Nephron progenitor cell (in vitro differentiated cells): ENCODE results near the gene NCKAP5L.

Source experiments
- DNase-seq: peaks from one replicate; pipeline ENCODE4 v3.0.0; 2021
- H3K27ac Mint-ChIP-seq: 2 replicates; pipeline ENCODE4 v1.8.0; 2021; ENCODE audit warnings: mild to moderate bottlenecking, moderate library complexity, mixed read lengths
- H3K27me3 Mint-ChIP-seq: 2 replicates; pipeline ENCODE4 v1.8.0; 2021; ENCODE audit warnings: mild to moderate bottlenecking, low read depth, mixed read lengths; ENCODE audit not compliant: poor library complexity
- H3K36me3 Mint-ChIP-seq: 2 replicates; pipeline ENCODE4 v1.8.0; 2021; ENCODE audit warnings: low read depth, mixed read lengths
- H3K4me1 Mint-ChIP-seq: 2 replicates; pipeline ENCODE4 v1.8.0; 2021; ENCODE audit warnings: mixed read lengths
- H3K4me3 Mint-ChIP-seq: 2 replicates; pipeline ENCODE4 v1.8.0; 2021; ENCODE audit warnings: mild to moderate bottlenecking, moderate library complexity, mixed read lengths
- H3K9me3 Mint-ChIP-seq: 2 replicates; pipeline ENCODE4 v1.8.0; 2021; ENCODE audit warnings: mild to moderate bottlenecking, moderate library complexity, mixed read lengths
- TF ChIP-seq, protein P1 (sequence below): fragments of 200-600 bp; sonication (generic); IDR thresholded peaks from 2 replicates; pipeline ENCODE4 v1.5.0; 2021; ENCODE audit warnings: antibody characterized with exemption

NCKAP5L gene

DNA sequence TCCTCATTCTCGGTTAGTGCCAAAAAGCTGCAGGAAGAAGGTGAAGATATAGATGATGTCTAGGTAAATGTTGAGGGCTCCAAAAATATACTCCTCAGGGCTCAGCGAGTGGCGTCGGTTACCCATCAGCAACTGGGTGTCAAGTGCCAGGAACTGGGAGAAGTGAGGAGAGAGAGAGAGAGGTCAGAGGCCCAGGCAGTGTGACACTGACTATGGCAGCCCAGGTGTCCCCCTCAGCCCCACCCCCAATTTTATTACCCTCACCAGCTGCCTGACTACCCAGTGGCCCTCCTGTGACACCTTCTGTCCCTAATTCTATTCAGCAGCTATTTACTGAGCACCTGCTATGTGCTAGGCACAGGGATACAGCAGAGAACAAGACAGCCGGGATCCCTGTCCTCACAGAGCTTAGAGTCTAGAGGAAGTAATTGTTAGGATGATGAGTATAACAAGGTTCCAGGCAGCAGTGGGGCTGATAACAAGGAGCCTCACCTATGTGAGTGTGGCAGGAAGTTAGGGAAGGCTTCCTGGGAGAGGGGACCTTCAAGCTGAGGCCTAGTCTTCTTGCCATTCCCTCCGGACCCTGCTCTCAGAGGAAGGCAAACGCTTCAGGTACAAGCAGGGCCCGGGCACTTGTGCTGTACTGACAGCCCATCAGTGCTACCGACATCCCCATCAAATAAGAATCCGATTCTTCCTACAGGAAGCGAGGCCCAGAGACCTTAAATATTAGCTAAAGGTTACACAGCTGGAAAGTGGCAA lies 42.5 kb upstream of the NCKAP5L start:
- H3K27me3 Mint-ChIP-seq = peaks cover 11% of the 10 kb centered on the region
- H3K9me3 Mint-ChIP-seq = no peaks in the 10 kb centered on the region
- H3K4me1 Mint-ChIP-seq = peaks cover 53% of the 10 kb centered on the region
- no peak overlapping the region for H3K27ac Mint-ChIP-seq
- no peaks in the 10 kb centered on the region for H3K36me3 Mint-ChIP-seq
- no peak for DNase-seq
- no peak overlapping the region for H3K4me3 Mint-ChIP-seq
- TF ChIP-seq, protein P1, sequence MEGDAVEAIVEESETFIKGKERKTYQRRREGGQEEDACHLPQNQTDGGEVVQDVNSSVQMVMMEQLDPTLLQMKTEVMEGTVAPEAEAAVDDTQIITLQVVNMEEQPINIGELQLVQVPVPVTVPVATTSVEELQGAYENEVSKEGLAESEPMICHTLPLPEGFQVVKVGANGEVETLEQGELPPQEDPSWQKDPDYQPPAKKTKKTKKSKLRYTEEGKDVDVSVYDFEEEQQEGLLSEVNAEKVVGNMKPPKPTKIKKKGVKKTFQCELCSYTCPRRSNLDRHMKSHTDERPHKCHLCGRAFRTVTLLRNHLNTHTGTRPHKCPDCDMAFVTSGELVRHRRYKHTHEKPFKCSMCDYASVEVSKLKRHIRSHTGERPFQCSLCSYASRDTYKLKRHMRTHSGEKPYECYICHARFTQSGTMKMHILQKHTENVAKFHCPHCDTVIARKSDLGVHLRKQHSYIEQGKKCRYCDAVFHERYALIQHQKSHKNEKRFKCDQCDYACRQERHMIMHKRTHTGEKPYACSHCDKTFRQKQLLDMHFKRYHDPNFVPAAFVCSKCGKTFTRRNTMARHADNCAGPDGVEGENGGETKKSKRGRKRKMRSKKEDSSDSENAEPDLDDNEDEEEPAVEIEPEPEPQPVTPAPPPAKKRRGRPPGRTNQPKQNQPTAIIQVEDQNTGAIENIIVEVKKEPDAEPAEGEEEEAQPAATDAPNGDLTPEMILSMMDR = no peak

DNA sequence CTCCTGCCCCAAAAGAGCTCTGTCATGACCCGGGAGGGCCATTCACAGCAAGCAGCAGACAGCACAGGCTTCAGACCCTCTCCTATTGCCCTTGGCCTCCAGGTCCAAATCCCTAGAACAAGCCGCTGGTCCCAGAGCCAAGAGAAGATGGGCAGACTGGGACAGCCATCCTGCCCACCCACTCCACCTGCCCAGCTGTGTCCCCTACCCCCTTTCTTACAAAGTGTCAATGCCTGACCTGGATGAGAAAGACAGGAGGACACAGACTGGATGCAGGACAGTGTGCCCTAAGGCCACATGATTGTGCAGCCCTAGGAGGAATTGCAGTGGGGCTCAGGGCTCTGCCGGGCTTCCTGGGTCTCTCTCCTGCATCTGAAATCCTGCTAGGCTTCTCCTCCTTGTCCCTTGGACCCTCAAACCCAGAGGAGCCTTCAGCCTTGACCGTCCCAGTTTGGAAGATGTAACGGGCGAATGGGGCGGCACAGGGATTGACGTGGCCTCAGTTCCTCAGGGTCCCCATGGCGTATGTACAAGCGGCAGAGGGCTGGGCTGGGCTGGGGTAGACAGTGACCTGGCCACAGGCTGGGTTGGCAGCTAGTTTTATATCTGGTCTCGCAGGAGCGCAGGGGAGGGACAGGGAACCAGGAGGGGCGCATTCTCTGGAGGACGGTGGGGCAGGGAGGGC lies 41.7 kb upstream of the NCKAP5L start:
- Mint-ChIP-seq H3K9me3 (no peaks in the 10 kb centered on the region), H3K36me3 (no peaks in the 10 kb centered on the region), H3K27me3 (peaks cover 12% of the 10 kb centered on the region), H3K4me3 (no peak overlapping the region), H3K4me1 (peaks cover 54% of the 10 kb centered on the region), H3K27ac (no peak overlapping the region)
- TF ChIP-seq, protein P1 = no peak
- no peak for DNase-seq

DNA sequence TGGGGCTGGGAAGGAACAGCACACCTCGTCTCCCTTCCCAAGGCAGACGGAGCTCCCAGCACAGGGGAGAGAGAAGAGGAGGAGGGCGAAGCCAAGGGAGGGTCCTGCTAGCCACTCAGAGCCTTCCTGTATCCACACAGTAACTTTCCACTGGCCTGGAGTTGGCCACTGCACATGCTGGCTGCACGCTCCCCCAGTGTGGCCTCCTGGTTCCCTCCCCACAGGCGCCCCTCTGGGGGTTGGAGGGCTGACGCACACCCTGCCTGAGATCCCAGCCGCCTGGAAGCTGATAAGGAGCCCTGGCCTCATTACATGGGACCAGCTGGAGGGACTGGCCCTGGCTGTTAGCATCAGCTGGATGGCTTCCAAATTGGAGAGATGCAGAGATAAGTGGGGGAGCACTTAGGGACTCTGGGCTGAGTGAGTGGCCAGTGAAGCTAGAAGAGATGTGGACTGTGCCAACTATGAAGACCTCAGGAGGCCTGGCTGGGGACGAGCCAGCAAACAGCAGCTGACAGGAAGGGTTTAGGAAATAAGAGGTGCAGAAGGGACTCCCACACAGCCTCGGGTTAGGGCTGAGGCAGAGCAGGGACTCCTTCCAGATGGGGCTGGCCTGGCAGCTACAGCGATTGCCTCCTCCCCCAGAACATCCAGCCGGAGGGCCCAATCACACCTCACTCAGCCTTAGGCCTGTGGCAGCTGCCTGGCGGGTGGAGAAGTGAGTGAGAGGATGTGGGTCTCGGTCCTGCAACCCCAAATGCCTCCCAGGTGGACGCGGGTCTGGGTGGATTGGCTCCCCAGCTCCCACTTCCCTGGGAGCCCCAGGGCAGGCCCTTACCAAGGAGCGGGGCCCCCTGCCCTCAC lies 41.0 kb upstream of the NCKAP5L start:
- Mint-ChIP-seq H3K27ac (peak overlapping the region; percentile 86), H3K27me3 (peaks cover 19% of the 10 kb centered on the region), H3K36me3 (no peaks in the 10 kb centered on the region), H3K9me3 (no peaks in the 10 kb centered on the region), H3K4me3 (no peak overlapping the region), H3K4me1 (peaks cover 54% of the 10 kb centered on the region)
- TF ChIP-seq, protein P1 = no peak
- DNase-seq = no peak

DNA sequence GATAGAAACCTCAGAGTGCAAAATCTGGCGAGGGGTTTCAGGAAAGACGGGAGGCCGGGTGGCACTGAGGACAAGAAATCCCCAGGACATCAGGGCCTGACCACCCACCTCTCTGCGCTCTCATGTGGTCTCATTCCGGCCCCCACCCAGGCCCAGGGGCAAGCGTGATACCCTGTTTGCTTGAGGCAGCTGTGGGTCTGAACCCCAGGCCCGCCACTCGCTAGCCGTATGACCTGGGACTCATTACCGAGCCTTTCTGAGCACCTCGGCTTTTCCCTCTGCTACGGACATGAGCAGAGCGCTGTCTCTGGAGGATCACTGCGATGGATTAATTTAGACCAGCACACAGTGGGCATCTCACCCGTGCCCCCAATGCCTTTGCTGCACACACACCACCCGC lies 40.2 kb upstream of the NCKAP5L start:
- TF ChIP-seq, protein P1 = no peak
- H3K4me1 Mint-ChIP-seq = peaks cover 56% of the 10 kb centered on the region
- DNase-seq = no peak
- H3K9me3 Mint-ChIP-seq = no peaks in the 10 kb centered on the region
- no peak overlapping the region for H3K4me3 Mint-ChIP-seq
- H3K36me3 Mint-ChIP-seq = no peaks in the 10 kb centered on the region
- no peak overlapping the region for H3K27ac Mint-ChIP-seq
- H3K27me3 Mint-ChIP-seq = peaks cover 22% of the 10 kb centered on the region

DNA sequence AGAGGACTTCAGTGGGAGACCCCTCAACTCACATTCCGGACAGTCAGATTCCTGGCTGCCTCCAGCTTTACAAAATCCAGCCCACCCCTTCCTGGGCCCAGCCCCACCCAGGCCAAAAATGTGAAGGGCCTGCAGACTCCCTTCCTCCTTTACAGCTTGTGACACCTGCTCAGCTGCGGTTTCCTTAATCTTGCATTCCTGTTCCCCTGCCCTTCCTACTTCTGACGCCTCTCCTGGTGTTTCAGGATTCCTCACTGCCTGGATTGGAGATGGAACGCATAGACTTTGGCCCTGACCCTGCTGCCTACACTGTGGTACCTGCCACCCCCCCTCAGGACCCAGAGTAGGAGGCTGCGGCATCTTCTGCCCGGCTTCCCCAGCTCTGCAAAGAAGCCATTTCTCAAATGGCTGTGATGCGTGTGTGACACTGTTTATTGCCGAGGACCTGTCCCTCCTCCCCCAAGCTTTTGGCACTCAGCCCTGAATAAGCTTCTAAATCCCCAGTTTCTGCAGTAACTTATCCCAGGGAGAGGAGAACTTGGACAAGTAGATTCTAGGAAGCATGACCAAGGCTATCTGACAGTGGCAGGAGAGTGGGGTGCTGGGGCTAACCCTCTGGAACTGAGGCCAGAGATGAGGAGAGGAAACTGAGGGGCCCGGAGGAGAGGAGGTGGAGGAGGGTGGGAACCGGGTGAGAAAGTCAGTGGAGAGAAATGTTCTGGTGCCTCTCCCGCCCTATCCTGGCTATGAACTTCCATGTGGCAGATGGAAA lies 39.5 kb upstream of the NCKAP5L start:
- peaks cover 56% of the 10 kb centered on the region for H3K4me1 Mint-ChIP-seq
- DNase-seq = no peak
- no peak overlapping the region for H3K4me3 Mint-ChIP-seq
- H3K27me3 Mint-ChIP-seq = peaks cover 22% of the 10 kb centered on the region
- no peaks in the 10 kb centered on the region for H3K36me3 Mint-ChIP-seq
- H3K9me3 Mint-ChIP-seq = no peaks in the 10 kb centered on the region
- TF ChIP-seq, protein P1 = no peak
- H3K27ac Mint-ChIP-seq = no peak overlapping the region
